CD4-positive, alpha-beta T cell treated with Interleukin-6 for 4 hours (primary cell): ENCODE measurements around the gene MAPK12.

Experiments
- DNase-seq: peaks from one replicate; pipeline ENCODE4 v3.0.0-alpha.2; 2020; ENCODE audit warnings: mixed read lengths

MAPK12 gene

DNA sequence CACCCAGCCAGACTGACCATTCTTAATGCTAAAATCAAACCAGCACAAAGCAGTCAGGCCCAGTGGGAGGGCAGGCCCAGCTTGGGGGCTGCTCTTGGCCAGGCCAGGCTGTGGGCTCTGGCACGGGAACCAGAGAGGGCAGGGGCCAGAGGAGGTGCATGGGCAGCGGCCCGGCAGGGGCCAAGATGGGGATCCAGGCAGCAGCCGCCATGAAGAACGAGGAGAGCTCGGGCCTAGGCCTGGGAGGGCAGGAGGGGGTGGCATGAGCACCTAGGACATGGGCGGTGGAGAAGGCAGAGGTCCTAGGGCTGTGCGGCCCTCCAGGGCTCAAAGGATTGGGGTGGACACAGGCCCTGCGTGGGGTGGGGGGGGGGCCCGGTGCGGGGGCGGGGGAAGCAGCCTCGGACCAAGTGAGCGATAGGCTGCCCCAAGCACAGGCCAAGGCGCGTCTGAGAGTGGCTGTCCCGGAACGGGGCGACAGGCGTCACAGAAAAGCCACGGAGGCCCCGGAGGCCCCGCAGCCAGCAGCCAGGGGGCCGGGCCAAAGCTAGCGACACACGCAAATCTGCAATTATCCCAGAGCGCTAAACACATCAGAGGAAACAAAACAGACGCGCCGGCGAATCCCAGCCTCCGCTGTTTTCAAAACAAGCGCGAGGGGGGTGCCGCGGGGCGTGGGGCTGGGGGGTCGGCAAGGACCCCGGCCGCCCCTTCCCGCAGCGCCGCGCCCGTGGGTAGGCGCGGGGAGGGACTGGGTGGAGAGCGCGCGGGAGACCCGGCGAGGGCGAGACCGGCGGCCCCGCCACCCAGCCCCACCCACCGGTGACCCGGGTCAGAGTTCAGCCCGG lies 37.7 kb upstream of the MAPK12 start:
- no peak for DNase-seq

DNA sequence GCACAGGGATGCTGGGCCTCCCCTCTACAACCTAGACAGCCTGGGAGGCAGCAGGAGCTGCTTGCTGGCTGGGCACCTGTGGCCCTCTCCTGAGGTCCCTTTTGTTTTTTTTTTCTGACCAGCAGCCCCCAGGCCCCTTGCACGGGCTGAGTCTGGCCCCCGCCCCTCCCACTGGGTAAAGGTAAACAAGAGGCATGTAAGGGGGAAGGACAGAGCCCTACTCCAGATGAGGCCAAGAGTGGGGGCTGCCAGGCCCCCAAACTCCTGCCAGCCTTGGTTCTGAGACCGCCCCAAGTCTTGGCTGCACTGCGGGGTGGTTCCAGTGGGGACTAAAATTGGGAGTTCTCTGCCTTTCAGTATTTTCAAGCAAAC lies 36.8 kb upstream of the MAPK12 start:
- no peak for DNase-seq

DNA sequence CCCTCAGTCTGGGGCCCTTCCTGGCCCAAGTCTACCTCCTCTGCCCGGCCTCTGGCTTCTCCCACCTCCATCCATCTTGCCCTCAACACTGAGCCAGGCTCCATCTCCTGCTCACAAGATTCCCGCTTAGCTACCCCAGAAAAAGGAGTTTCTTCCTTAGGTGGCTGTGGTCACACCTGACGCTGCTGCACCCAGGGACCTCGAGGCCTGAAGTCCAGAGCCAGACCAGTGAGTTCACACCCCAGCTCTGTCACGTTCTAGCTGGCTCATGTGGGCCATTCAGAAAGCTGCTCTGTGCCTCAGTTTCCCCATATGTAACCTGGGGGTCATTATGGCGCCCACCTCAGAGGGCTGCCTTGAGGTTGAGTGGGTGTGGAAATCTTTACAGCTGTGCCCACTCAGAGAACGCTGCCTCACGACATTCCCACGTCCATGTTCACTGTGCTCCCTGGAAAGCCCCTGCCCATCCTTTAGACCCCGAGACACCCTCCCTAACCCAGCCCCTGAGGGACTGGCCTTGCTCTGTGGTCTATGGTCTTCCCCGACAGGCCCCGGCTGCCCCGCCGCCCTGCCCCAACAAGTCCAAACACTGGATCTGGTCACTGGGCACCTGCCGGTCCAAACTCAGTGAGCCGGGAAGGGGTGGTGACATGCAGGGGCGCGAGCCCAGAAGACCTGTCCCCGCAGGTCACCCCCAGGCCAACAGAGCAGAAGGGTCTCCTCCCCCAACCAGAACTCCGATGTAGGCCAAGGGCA lies 36.2 kb upstream of the MAPK12 start:
- no peak for DNase-seq

DNA sequence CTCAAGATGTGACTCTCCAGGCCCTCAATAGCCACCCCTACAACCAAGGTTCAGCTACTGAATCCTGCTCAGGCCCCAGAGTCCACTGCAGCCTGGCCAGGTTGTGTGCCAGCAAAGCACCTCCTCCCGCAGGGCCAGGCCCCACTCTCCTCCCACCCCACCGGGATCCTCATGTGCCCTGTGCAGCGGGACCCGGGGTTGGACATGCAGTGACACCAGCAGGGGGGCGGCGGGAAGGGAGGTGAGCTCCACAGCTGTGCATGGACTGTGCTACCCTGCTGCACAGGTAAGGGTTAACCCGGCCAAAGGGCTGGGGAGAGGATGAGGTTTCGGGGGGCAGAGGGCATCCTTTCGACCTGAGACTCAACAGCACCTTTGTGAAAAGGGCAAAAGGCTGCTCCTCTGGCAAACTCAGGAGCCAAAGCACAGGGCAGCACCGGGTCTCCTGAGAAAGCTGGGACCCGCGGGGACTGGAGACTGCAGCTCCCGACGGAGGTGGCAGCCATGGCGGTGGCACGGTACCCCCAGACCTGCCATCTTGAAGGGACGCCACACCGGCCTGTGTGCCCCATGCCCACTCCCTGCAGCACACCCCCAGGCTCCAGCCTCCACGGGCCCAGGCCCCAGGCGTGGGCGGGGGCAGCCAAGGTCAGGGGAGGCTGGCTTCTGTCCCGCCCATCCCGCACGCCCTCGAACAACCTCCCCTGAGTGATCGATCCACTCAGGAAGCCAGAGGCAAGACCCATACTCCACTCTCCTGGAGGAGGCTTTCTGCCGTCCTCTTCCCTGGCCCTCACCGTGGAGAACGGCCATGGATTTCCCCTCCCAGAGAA lies 35.4 kb upstream of the MAPK12 start:
- no peak for DNase-seq

DNA sequence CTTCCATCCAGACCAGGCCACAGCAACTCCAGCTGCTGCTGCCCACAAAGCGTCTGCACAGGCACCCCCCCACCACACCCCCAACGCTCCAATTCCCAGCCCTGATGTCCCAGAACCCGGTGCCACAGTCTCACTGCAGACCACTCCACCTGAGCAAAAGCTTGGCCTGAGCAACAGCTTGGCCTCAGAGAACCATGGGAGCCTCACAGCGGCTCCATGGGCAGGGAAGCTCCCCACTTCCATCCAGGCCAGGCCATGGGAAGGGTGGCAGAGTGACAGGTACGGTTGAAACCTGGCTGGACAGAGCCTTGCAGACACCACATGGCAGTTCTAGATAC lies 32.8 kb upstream of the MAPK12 start:
- DNase-seq: no peak

DNA sequence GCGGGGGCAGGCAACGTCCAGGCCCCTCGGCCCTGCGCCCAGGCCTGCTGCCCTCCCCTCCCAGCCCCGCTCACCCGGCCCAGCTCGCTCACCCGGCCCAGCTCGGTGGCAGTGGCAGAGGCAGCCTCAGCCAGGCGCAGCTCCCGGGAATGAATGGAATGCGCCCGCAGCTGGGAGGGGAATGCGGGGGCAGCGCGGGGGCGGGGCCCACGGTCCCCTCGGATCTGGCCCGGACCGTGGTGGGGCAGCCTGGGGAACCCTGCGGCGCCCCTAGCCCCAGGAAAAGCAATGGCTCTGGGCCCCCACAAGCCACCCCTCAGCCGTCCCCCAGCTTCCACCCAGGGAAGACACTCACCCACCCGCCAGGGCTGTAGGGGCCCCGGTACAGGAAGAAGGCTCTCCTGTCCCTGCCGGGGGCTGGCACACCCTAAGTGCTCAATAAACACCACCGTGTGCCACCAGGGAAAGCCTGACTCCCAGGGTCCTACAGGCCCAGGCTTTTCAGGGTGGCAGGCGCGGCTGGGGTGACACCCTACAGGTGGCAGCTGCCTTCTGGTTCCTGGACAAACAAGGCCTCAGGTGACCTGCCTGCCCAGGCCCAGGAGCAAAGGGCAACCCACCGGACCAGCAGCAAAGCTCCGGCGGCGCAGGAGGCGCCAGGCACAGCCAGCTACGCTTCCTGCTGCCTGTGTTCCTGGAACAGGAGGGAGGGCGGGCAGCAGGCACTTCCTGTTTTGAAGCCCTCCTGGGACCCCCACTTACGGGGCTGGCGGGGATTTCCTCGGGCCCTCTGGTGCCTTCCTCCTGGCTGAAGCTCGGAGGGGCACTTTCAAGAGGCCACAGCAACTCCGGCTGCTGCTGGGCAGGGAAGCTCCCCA lies 32.2 kb upstream of the MAPK12 start:
- no peak for DNase-seq

GRCh38 chr22:50292643-50293440 lies 31.4 kb upstream of the MAPK12 start:
- no peak for DNase-seq

GRCh38 chr22:50289942-50290630 lies 28.6 kb upstream of the MAPK12 start:
- DNase-seq: no peak

- DNase-seq: no peak
These were observed 27.9 kb upstream of the MAPK12 start for GRCh38 chr22:50289151-50289941.

DNA sequence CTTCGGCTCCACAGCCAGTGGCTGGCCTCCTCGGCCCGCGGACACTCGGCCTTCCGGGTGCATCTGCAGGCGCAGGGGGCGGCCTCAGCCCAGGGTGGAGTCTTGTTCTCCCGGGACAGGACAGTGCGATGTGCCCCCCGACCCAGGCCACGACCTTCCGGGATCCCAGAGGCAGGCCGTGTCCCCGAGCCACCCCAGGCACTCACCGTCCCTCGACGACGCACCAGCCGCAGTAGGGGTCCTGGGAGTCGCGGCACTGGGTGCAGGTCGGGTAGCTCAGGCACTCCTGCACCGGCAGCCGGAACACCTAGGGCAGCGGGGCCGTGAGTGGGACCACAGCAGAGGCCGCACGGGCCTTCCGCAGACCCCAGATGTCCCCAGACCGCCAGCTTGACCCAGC lies 26.2 kb upstream of the MAPK12 start:
- no peak for DNase-seq

DNA sequence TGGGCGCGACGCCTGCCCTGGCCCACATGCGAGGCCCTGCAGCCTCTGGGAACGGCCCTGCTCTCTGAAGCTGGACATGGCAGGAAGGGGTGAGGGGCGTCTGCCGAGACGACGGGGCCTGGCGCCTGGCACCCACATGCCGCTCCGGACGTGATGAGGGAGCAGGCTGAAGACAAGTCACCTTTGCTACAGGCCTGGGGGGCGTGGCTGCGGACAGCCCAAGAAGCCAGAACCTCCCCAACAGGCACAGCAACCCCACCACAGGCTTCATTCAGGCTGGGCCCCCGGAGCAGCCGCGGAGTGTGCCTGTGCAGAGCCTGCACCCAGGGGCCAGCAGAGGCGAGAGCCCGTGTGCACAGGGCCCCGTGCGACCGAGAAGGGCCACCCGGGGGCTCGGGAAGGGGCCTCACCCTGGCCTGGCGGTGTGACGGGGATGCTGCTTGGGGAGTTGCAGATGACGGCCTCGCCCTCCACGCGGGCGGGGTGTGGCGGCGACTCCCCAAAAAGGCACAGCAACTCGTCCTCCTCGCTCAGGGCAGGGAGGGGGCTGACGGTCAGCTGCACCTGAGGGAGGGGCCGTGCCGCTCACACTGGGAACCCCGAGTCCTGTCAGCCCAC lies 25.3 kb upstream of the MAPK12 start:
- DNase-seq: no peak

- DNase-seq: no peak
These were observed 24.8 kb upstream of the MAPK12 start for GRCh38 chr22:50286275-50286674.

GRCh38 chr22:50285568-50286229 lies 24.2 kb upstream of the MAPK12 start:
- DNase-seq: no peak

GRCh38 chr22:50284479-50284878 lies 23.0 kb upstream of the MAPK12 start:
- no peak for DNase-seq

DNA sequence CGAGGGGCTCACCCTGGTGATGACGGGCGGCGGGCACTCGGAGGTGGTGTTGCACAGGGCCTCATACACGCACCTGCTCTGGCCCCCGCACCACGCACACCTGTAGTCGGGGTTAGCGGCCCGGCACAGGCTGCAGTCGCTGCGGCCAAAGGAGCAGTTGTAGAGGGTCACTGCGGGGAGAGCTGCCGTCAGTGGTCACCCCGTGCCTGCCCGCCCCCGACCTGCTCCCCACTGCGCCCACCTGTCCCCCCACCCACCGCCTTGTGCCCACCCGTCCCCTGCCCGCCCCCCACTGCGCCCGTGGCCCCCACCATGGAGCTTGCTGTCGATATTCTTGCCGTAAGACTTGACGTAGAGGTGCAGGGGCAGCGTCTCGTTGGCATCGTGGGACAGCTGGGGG lies 22.3 kb upstream of the MAPK12 start:
- DNase-seq: no peak

DNA sequence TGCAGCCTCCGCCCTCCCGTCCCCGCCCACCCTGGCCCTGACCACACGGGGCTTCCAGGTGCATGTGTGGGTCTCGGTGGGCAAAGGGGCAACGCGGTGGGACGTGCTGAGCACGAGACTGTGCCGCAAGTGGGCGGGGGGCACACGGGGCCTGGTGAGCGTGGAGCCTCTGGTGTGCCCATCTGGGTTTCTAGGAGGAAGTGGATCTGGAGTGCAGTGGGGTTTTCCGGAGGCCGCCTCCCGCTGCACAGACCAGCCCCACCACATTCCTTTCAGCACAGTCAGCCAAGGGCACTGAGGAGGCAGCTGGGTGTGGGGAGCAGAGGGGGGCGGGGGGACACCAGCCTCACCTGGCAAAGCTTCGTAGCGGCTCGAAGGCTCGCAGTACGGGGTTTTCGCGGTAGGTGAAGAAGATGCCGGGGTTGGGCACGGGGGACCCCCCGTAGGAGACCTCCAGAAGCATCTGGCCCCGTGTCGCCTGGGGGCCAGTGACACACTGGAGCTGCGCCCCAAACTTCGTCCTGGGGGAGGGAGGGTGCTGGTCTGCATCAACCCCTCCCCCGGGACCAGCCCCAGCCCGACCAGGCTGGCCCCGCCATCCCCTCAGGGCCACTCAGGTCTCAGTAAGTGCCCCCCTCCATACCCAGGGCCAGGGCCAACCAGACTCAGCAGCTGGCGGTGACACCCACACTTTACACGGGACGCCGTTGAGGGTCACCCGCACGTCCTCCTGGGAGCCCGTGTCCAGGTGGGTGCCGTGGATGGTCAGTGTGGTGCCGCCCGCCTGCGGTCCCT lies 21.1 kb upstream of the MAPK12 start:
- no peak for DNase-seq

GRCh38 chr22:50281957-50282356 lies 20.5 kb upstream of the MAPK12 start:
- DNase-seq: no peak

DNA sequence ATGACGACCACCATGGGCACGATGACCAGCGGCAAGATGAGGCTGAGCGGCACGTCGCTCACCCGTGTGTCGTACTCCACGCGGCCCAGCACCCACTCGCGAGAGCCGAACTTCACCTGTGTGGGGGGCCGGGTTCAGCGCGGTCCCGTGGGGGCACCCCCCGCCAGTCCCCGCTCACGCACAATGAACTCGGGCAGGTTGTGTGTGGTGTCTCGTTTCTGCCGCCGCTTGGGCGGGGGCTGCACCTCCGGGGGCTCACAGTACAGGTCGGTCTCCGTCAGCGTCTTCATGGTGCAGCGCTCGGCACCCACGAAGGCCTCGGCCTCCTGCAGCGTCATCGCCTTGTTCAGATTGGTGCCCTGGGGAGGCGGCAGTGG lies 19.9 kb upstream of the MAPK12 start:
- DNase-seq: no peak
